Right lobe of liver (tissue), 6 donors: ENCODE data around the gene DOCK2. TPM values are rescaled to one million over a fixed set of nuclear protein-coding genes. Genes with fewer than 3 reads are reported as not detected.

Source experiments
- ATAC-seq, 4 donors: fragments of 200-7000 bp; cut with Tn5 transposase; one replicate each; pipeline ENCODE4 v1.9.1; 2020; ENCODE audit warnings: mild to moderate bottlenecking in 4 of 4, moderate library complexity in 4 of 4
- DNase-seq, 3 donors: peaks; one replicate each; pipeline ENCODE4 v3.0.0-alpha.2; 2020
- H3K27ac ChIP-seq, 3 donors: fragments of 200-600 bp; one replicate each; pipeline ENCODE4 v1.8.0; 2022
- H3K27me3 ChIP-seq, 2 donors: fragments of 200-600 bp; one replicate each; pipeline ENCODE4 v1.8.0; 2022
- H3K36me3 ChIP-seq, 4 donors: fragments of 200-600 bp; sonication (generic) in 1 of 4; one replicate each; pipeline versions ENCODE4 v1.5.1 to v1.8.0; 2017 to 2022; ENCODE audit warnings: control low read depth in 1 of 4
- H3K4me1 ChIP-seq, 4 donors: fragments of 200-600 bp; sonication (generic) in 1 of 4; one replicate each; pipeline versions ENCODE4 v1.5.1 to v1.8.0; 2017 to 2022; ENCODE audit warnings: control low read depth in 1 of 4
- H3K4me3 ChIP-seq, 3 donors: fragments of 200-600 bp; one replicate each; pipeline ENCODE4 v1.8.0; 2022
- H3K9me3 ChIP-seq, 4 donors: fragments of 200-600 bp; sonication (generic) in 1 of 4; one replicate each; pipeline versions ENCODE4 v1.5.1 to v1.8.0; 2017 to 2022; ENCODE audit warnings: control low read depth in 1 of 4
- CTCF ChIP-seq, 4 donors: fragments of 200-600 bp in 3 of 4; fragments of 450-650 bp in 1 of 4; IDR thresholded peaks; one replicate each; pipeline versions ENCODE4 v1.5.1 to v1.8.0; 2016 to 2022; ENCODE audit warnings: antibody characterized with exemption in 4 of 4, mild to moderate bottlenecking in 2 of 4
- POLR2A ChIP-seq: fragments of 450-650 bp; IDR thresholded peaks from one replicate; pipeline ENCODE4 v1.6.1; 2017; ENCODE audit warnings: antibody characterized with exemption, mild to moderate bottlenecking
- WGBS: methylation state at CpG from one replicate; pipeline ENCODE4 v1.1.6; 2018; ENCODE audit warnings: low coverage, low lambda C conversion rate; ENCODE audit not compliant: insufficient coverage; ENCODE audit errors: missing lambda C conversion rate; 5-methylcytosine and 5-hydroxymethylcytosine counted together
- intact Hi-C, 2 donors: fragments of 100-400 bp; cut with DNase I; formaldehyde crosslinking; loops; one replicate each; pipeline versions ENCODE4 v1.11.2 to v1.14.1; 2022
- total RNA-seq, 6 experiments: library from RNA; depleted of rRNA in 2 of 6; stranded (reverse); fragments of >200 nt in 2 of 6; fragmentation: NEBNext Ultra II Directional in 3 of 6; extraction: Animal tissue kit (Norgen Biotek cat#: 25700) in 3 of 6; gene quantifications; one replicate each; pipeline versions ENCODE4 v1.1.0 to v1.2.4, GENCODE V29; 2016 to 2023
- donor health status: DM: no; HTN: yes; CAD: no.
- donor health status: DM: no; HTN: no; CAD: no.
- donor health status: DM: no; HTN: no; CAD: no.
- donor health status: DM: no; HTN: yes; CAD: no.
- donor health status: DM: no; HTN: yes; CAD: no.

Gene DOCK2
- total RNA-seq, 6 experiments from 2014 or later, result 5.0 to 14.5 (median 7.4) TPM

GRCh38 chr5:169772256-169772655 lies 135.2 kb downstream of the DOCK2 start:
- H3K4me1 ChIP-seq, result no peaks in the 10 kb centered on the region
- H3K27ac ChIP-seq, result no peak overlapping the region
- no peaks in the 10 kb centered on the region for H3K27me3 ChIP-seq
- DNase-seq, result no peak
- no peaks in the 10 kb centered on the region for H3K9me3 ChIP-seq
- intact Hi-C loops, result no loop called here
- WGBS, result 20% methylated on average over 2 of the region's 2 CpGs
- H3K36me3 ChIP-seq, result no peaks in the 10 kb centered on the region
- H3K4me3 ChIP-seq, result no peak overlapping the region
- ATAC-seq, result no peak
- TF ChIP-seq CTCF (IDR thresholded peaks at IDR 0.05) (no peak), POLR2A (no peak)

GRCh38 chr5:169772688-169773087 lies 135.6 kb downstream of the DOCK2 start:
- WGBS, result 48% methylated on average over 6 of the region's 6 CpGs
- ATAC-seq (no peak), DNase-seq (no peak)
- Histone ChIP-seq H3K9me3 (no peaks in the 10 kb centered on the region), H3K27ac (no peak overlapping the region), H3K27me3 (no peaks in the 10 kb centered on the region), H3K4me1 (no peaks in the 10 kb centered on the region), H3K36me3 (no peaks in the 10 kb centered on the region), H3K4me3 (no peak overlapping the region)
- TF ChIP-seq CTCF (IDR thresholded peaks at IDR 0.05) (no peak), POLR2A (no peak)
- intact Hi-C loops, result no loop called here

- intact Hi-C loops, result no loop called here
- no peak overlapping the region for H3K4me3 ChIP-seq
- ATAC-seq (no peak), DNase-seq (no peak)
- no peak for TF ChIP-seq CTCF (IDR thresholded peaks at IDR 0.05)
- TF ChIP-seq POLR2A, result no peak
- no peaks in the 10 kb centered on the region for H3K36me3 ChIP-seq
- H3K4me1 ChIP-seq, result no peaks in the 10 kb centered on the region
- 32% methylated on average over 6 of the region's 6 CpGs for WGBS
- no peaks in the 10 kb centered on the region for H3K27me3 ChIP-seq
- no peaks in the 10 kb centered on the region for H3K9me3 ChIP-seq
- no peak overlapping the region for H3K27ac ChIP-seq
Measured at GRCh38 chr5:169777159-169777558, 140.1 kb downstream of the DOCK2 start.

- H3K27ac ChIP-seq, result no peak overlapping the region
- 42% methylated on average over 7 of the region's 7 CpGs for WGBS
- no peaks in the 10 kb centered on the region for H3K9me3 ChIP-seq
- ATAC-seq, result peak in 1 of 4 donors; percentile 18
- DNase-seq, result no peak
- H3K4me3 ChIP-seq, result no peak overlapping the region
- no peaks in the 10 kb centered on the region for H3K4me1 ChIP-seq
- no peaks in the 10 kb centered on the region for H3K27me3 ChIP-seq
- intact Hi-C loops, result no loop called here
- TF ChIP-seq CTCF (IDR thresholded peaks at IDR 0.05), result no peak
- H3K36me3 ChIP-seq, result no peaks in the 10 kb centered on the region
Measured at GRCh38 chr5:169778622-169779596, 141.8 kb downstream of the DOCK2 start.
